ENCODE data around the gene ZNF335. TPM values are rescaled to one million over a fixed set of nuclear protein-coding genes. Genes with fewer than 3 reads are reported as not detected.

The ZNF335 gene
- total RNA-seq, 1 donor from 2014 or later, result 27.8 TPM

DNA sequence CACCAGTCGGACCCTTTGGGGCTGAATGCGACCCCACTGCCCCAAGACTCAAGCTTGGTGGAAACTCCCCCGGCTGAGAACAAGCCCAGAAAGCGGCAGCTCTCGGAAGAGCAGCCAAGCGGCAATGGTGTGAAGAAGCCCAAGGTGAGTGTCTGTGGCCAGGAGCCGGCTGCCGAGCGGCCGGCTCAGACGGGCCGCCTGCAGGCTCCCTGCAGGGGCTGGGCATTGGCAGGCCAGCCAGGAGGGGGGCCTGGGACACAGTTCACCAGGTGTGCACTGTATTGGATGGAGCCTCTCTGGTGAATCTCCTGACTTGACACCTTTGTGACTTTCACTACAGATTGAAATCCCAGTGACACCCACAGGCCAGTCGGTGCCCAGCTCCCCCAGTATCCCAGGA is 31.5 kb downstream of the ZNF335 start:
- H3K27me3 ChIP-seq, result no peaks in the 10 kb centered on the region
- DNase-seq (ENCODE audit: low spot score in 2 of 2), result no peak
- no peaks in the 10 kb centered on the region for H3K9me3 ChIP-seq
- H3K4me3 ChIP-seq, result no peak overlapping the region
- peaks cover 5 to 9% of the 10 kb centered on the region in 2 donors for H3K4me1 ChIP-seq
- H3K27ac ChIP-seq, result no peak overlapping the region
- H3K36me3 ChIP-seq, result peaks cover 81 to 83% of the 10 kb centered on the region in 2 donors
- intact Hi-C loops (cut with DNase I), result no loop called here
- TF ChIP-seq, protein P1, sequence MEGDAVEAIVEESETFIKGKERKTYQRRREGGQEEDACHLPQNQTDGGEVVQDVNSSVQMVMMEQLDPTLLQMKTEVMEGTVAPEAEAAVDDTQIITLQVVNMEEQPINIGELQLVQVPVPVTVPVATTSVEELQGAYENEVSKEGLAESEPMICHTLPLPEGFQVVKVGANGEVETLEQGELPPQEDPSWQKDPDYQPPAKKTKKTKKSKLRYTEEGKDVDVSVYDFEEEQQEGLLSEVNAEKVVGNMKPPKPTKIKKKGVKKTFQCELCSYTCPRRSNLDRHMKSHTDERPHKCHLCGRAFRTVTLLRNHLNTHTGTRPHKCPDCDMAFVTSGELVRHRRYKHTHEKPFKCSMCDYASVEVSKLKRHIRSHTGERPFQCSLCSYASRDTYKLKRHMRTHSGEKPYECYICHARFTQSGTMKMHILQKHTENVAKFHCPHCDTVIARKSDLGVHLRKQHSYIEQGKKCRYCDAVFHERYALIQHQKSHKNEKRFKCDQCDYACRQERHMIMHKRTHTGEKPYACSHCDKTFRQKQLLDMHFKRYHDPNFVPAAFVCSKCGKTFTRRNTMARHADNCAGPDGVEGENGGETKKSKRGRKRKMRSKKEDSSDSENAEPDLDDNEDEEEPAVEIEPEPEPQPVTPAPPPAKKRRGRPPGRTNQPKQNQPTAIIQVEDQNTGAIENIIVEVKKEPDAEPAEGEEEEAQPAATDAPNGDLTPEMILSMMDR (IDR thresholded peaks at IDR 0.05), result no peak

DNA sequence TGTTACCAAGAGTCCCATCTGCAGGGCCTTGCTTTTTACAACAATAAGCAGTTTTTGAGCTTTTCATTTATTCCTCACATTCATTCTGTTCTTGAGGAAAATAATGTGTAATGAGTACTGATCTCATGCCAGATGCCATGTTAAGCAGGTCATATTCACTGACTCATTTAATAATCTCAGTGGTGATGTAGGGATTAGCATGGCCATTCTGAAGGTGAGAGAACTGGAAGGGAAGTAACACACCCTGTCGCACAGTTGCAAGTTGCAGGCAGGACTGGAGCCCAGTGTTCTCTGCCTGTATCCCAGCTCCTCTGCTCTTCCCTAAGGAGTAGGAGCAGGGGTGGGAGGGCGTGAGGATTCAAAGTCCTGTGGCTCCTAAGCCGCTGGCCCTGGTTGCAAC is 31.9 kb downstream of the ZNF335 start:
- H3K9me3 ChIP-seq, result no peaks in the 10 kb centered on the region
- H3K36me3 ChIP-seq, result peaks cover 77 to 79% of the 10 kb centered on the region in 2 donors
- intact Hi-C loops (cut with DNase I), result no loop called here
- peaks cover 5 to 9% of the 10 kb centered on the region in 2 donors for H3K4me1 ChIP-seq
- no peak overlapping the region for H3K4me3 ChIP-seq
- TF ChIP-seq, protein P1 (IDR thresholded peaks at IDR 0.05), result no peak
- H3K27ac ChIP-seq, result no peak overlapping the region
- H3K27me3 ChIP-seq, result no peaks in the 10 kb centered on the region
- DNase-seq (ENCODE audit: low spot score in 2 of 2), result no peak

DNA sequence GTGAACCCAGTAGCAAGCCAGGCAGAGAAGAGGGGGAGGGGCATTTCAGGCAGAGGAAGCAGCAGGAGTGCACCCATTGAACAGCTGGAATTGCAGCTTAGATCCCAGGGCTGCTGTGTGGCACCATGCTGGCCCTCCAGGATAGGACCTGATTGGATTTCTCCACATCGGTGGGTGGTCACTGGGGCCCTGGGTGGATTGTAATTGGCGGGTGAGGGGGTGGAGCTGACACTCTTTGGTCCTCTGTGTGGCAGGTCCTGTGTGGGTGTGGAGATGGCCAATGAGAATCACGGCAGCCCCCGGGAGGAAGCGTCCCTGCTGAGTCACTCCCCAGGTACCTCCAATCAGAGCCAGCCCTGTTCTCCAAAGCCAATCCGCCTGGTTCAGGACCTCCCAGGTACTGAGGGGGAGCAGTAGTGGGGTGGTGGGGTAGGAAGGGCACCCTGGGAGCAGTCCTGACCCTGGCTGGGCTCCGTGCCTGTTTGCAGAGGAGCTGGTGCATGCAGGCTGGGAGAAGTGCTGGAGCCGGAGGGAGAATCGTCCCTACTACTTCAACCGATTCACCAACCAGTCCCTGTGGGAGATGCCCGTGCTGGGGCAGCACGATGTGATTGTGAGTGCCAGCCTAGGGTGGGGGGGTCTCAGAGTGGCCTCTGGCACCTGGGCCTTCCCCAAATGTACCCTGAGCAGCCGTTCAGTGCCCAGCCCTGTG is 33.1 kb downstream of the ZNF335 start:
- no peak overlapping the region for H3K27ac ChIP-seq
- no peak overlapping the region for H3K4me3 ChIP-seq
- H3K4me1 ChIP-seq, result peaks cover 5 to 9% of the 10 kb centered on the region in 2 donors
- no peaks in the 10 kb centered on the region for H3K9me3 ChIP-seq
- DNase-seq (ENCODE audit: low spot score in 2 of 2), result no peak
- peaks cover 65 to 67% of the 10 kb centered on the region in 2 donors for H3K36me3 ChIP-seq
- TF ChIP-seq, protein P1 (IDR thresholded peaks at IDR 0.05), result no peak
- intact Hi-C loops (cut with DNase I), result no loop called here
- H3K27me3 ChIP-seq, result no peaks in the 10 kb centered on the region

- no peak for DNase-seq (ENCODE audit: low spot score in 2 of 2)
- intact Hi-C loops (cut with DNase I), result no loop called here
- no peak overlapping the region for H3K27ac ChIP-seq
These were observed 34.2 kb downstream of the ZNF335 start for GRCh38 chr20:45937765-45938164.

DNA sequence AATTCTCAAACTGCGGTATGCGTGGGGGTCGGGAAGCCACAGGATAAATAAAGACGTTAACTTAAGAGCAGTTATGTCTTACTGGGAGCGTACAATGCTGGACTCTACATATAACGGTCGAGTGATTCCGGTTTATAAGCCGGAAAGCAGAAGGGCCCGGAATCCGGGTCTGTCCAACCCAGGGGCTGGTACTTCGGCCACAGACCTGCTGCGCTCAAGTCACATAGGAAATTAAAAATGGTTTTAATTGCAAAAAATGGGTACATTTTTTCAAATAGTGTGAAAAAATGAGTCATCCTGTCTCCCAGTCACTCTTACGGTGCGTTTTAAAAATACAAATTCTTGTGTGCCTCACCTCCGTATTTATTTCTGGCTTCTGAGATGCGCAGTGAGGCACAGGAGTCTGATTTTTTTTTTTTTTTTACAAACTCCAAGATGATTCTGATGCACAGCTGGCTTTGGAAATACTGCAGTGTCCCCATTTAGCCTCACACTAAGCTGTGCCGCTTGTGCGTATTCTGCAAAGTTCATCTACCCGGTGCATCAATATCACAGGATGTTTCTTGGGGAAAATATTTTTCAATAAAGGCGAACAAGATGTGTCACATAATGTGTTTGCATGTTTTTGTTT is 36.5 kb downstream of the ZNF335 start:
- no peaks in the 10 kb centered on the region for H3K9me3 ChIP-seq
- intact Hi-C loops (cut with DNase I), result loop anchor here (1.0 to 2.0 kb wide), 4 partner anchors 37 to 753 kb away; partner anchors contain the start of genes ACOT8, TP53RK, ZNF335 and ZSWIM1

More at GRCh38 chr20:45937765-45938164, 34.2 kb downstream of the ZNF335 start:
- no peaks in the 10 kb centered on the region for H3K27me3 ChIP-seq
- peaks cover 54 to 56% of the 10 kb centered on the region in 2 donors for H3K36me3 ChIP-seq
- H3K4me3 ChIP-seq, result no peak overlapping the region
- peaks cover 5 to 16% of the 10 kb centered on the region in 2 donors for H3K4me1 ChIP-seq
- H3K9me3 ChIP-seq, result no peaks in the 10 kb centered on the region
- TF ChIP-seq, protein P1 (IDR thresholded peaks at IDR 0.05), result no peak

More for the DNA sequence above, 36.5 kb downstream of the ZNF335 start:
- peaks cover 5 to 16% of the 10 kb centered on the region in 2 donors for H3K4me1 ChIP-seq
- peaks cover 34 to 35% of the 10 kb centered on the region in 2 donors for H3K36me3 ChIP-seq
- H3K4me3 ChIP-seq, result peak overlapping the region; percentile 60 to 95
- no peak for DNase-seq (ENCODE audit: low spot score in 2 of 2)
- TF ChIP-seq, protein P1 (IDR thresholded peaks at IDR 0.05), result no peak
- H3K27me3 ChIP-seq, result no peaks in the 10 kb centered on the region
- H3K27ac ChIP-seq, result peak overlapping the region; percentile 98 to 100
